ENCODE data around the gene FOXF1. TPM values are rescaled to one million over a fixed set of nuclear protein-coding genes. Genes with fewer than 3 reads are reported as not detected.

FOXF1 gene
- total and polyA plus RNA-seq, 2 experiments from 2014 or later, result 2.6 to 4.4 TPM

DNA sequence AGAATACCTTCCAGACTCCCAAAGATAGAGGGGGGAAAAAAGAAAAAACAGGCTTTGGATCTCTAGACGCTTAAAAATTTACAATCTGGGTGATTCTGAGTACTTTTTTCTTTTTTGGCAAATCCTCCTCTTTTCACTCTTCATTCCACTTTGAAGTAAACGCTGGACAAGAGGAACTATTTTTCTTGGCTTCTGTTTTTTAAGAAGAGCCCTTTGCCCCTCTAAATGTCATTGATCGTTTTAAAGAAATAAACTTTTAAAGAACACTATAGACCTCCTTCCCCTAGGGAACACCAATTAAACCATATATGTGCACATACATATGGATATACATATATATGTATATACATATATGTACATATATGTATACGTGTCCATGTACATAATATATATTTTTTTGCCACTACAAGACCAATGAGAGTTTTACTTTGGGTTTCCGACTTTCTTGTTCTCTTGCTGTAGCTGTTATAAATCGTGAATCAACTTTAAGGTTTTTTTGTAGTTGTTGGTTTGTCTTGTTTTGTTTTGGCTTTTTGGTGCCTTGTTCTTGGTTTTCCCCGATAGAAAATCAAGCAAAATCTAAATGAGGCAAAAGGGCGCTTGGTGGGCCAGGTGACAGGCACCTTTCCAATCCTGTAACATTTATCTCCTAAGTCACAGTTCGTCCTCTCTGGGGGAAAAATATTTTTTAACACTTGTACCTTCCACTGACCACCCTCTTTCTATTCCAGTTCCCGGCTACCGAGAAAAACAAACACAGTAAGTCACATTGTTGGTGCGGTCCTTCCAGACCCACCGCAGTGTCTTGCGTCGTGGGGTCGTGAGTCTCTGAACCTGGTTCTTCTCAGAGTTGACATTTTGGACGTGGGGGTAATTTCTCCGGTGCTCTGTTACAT lies 4.4 kb downstream of the FOXF1 start:
- Histone ChIP-seq H3K4me3 (no peak overlapping the region), H3K27ac (no peak overlapping the region), H3K27me3 (peaks cover 95% of the 10 kb centered on the region), H3K9me3 (ENCODE audit: low read depth) (no peaks in the 10 kb centered on the region), H3K36me3 (no peaks in the 10 kb centered on the region), H3K4me1 (ENCODE audit: low read depth) (peaks cover 7% of the 10 kb centered on the region)
- TF ChIP-seq, protein P1, sequence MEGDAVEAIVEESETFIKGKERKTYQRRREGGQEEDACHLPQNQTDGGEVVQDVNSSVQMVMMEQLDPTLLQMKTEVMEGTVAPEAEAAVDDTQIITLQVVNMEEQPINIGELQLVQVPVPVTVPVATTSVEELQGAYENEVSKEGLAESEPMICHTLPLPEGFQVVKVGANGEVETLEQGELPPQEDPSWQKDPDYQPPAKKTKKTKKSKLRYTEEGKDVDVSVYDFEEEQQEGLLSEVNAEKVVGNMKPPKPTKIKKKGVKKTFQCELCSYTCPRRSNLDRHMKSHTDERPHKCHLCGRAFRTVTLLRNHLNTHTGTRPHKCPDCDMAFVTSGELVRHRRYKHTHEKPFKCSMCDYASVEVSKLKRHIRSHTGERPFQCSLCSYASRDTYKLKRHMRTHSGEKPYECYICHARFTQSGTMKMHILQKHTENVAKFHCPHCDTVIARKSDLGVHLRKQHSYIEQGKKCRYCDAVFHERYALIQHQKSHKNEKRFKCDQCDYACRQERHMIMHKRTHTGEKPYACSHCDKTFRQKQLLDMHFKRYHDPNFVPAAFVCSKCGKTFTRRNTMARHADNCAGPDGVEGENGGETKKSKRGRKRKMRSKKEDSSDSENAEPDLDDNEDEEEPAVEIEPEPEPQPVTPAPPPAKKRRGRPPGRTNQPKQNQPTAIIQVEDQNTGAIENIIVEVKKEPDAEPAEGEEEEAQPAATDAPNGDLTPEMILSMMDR (IDR thresholded peaks at IDR 0.05; ENCODE audit: low read depth, low read length), result no peak
- DNase-seq (ENCODE audit: low read depth in 1 of 2, low spot score in 1 of 2), result no peak

DNA sequence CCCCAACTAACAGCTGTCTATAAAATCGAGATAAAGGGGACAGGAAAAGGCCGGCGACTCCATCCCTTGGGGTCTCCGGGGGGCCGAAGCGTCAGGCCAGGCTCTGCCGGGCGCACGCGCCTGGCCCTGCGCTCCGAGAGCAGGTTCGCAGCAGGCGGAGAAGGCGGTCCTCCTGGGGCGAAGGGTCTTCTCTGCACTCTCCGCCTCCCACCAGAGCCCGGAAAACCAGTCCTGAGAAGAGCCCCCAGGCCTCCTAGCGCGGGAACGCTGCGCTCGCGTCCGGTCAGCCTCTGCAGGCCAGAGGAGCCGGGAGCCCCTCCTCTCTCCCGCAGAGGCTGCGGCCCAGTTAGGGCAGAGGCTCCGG lies 5.1 kb downstream of the FOXF1 start:
- no peaks in the 10 kb centered on the region for H3K36me3 ChIP-seq
- peak overlapping the region; percentile 23 for H3K4me3 ChIP-seq
- no peak for DNase-seq (ENCODE audit: low read depth in 1 of 2, low spot score in 1 of 2)

DNA sequence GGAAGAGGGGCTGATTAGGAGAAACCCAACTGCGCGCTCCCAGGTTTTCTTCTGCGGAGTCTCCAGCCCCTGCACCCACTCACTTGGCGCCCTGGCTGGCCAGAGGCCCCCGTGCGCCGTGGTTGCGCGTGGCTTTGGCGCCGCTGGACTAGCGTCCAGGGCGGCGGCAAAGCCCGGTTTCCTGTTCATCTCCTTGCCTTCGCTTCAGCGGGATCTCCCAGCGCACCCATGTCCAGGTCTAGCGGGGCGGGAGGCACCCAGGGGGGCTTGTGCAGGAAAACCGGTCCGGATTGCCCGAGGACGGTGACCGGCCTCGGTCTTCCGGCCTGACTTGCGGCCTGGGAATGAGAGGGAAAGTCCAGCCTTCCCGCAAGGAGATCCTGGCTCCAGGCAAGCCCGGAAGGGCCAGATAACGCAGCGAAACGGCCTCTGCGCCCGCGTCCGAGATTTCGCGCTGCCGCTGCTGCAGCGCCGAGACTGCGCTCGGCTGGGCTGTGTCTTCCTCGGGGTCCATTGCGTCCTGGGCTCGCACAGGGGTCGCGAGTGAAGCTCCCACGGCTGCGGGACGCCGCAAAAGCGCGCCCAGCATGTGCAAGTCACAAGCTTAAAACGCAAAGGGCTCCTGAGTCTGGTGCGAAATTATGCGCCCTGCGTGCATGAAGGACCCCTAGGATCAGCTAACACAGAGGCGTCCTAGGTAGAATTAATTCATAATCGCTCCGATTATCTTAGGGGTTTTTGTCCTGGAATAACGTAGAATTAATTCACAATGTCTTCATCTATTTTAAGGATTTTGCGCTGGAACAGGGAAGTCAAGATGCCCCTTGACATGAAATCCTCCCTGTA lies 5.7 kb downstream of the FOXF1 start:
- peak; percentile 49 to 62 for DNase-seq (ENCODE audit: low read depth in 1 of 2, low spot score in 1 of 2)
- H3K4me3 ChIP-seq, result peak overlapping the region; percentile 23
- no peaks in the 10 kb centered on the region for H3K36me3 ChIP-seq
- peaks cover 7% of the 10 kb centered on the region for H3K4me1 ChIP-seq (ENCODE audit: low read depth)
- no peaks in the 10 kb centered on the region for H3K9me3 ChIP-seq (ENCODE audit: low read depth)
- H3K27ac ChIP-seq, result no peak overlapping the region
- TF ChIP-seq, protein P1 (IDR thresholded peaks at IDR 0.05; ENCODE audit: low read depth, low read length), result no peak
- peaks cover 84% of the 10 kb centered on the region for H3K27me3 ChIP-seq

More for the DNA sequence above, 5.1 kb downstream of the FOXF1 start:
- no peak overlapping the region for H3K27ac ChIP-seq
- peaks cover 7% of the 10 kb centered on the region for H3K4me1 ChIP-seq (ENCODE audit: low read depth)
- peaks cover 90% of the 10 kb centered on the region for H3K27me3 ChIP-seq
- TF ChIP-seq, protein P1 (IDR thresholded peaks at IDR 0.05; ENCODE audit: low read depth, low read length), result no peak
- no peaks in the 10 kb centered on the region for H3K9me3 ChIP-seq (ENCODE audit: low read depth)

DNA sequence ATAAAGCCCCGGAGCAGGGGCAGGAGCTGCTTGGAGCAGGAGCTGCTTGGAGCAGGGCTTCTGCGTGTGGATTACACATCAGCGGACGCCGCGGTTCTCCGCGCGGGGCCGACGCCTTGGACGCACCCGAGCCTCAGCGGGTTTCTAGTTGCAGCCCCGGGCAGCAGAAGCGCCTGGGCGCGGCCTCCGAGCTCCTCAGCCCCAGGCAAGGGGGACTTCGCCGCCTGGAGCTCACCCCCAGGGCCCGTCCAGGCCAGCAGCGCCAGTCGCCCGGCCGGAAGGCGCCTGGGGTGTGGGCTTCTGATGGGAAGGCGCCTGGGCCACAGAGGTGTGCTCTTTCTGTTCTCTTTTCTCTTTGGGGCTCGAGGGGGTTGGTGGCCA lies 6.3 kb downstream of the FOXF1 start:
- H3K27ac ChIP-seq, result no peak overlapping the region
- DNase-seq (ENCODE audit: low read depth in 1 of 2, low spot score in 1 of 2), result peak in 1 of 2 donors; percentile 39
- peaks cover 7% of the 10 kb centered on the region for H3K4me1 ChIP-seq (ENCODE audit: low read depth)
- H3K27me3 ChIP-seq, result peaks cover 78% of the 10 kb centered on the region
- TF ChIP-seq, protein P1 (IDR thresholded peaks at IDR 0.05; ENCODE audit: low read depth, low read length), result no peak
- no peaks in the 10 kb centered on the region for H3K9me3 ChIP-seq (ENCODE audit: low read depth)
- H3K36me3 ChIP-seq, result no peaks in the 10 kb centered on the region
- H3K4me3 ChIP-seq, result no peak overlapping the region

DNA sequence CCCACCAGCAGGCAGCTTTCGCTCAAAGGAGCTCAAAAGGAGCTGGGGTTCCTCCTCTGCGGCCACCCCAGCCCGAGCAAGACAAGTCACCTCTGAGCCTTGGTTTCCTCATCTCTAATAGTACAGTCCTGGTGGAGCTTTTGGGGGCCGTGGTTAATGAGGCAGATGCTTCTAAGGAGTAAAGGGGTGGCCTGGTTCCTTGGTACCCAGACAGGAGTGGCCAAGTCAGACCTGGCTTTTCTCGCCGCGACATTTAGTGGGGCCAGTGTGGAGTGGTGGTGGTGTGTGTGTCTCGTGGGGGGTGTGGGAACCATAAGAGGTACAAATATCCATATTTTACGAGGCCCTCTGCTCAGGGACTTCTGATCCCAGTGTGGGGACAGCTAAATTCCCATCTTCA lies 6.7 kb downstream of the FOXF1 start:
- Histone ChIP-seq H3K9me3 (ENCODE audit: low read depth) (no peaks in the 10 kb centered on the region), H3K4me3 (no peak overlapping the region), H3K4me1 (ENCODE audit: low read depth) (peaks cover 7% of the 10 kb centered on the region), H3K36me3 (no peaks in the 10 kb centered on the region), H3K27me3 (peaks cover 74% of the 10 kb centered on the region), H3K27ac (no peak overlapping the region)
- DNase-seq (ENCODE audit: low read depth in 1 of 2, low spot score in 1 of 2), result no peak
- TF ChIP-seq, protein P1 (IDR thresholded peaks at IDR 0.05; ENCODE audit: low read depth, low read length), result no peak
